BE2C (cell line): ENCODE measurements around the gene RESP18.
A peak's percentile ranks its signal among the peaks of the same experiment; 100 is the strongest.

Experiments
- DNase-seq: peaks from one replicate; pipeline ENCODE4 v3.0.0-alpha.2; 2020
- H3K27me3 ChIP-seq: fragments of 250-450 bp; sonication (Bioruptor Pico); 2 replicates; pipeline ENCODE4 v1.5.1; 2020; ENCODE audit warnings: mild to moderate bottlenecking
- H3K36me3 ChIP-seq: fragments of 250-450 bp; sonication (Bioruptor Pico); 2 replicates; pipeline ENCODE4 v1.5.1; 2020; ENCODE audit warnings: mild to moderate bottlenecking
- H3K4me1 ChIP-seq: fragments of 250-450 bp; sonication (Bioruptor Pico); 2 replicates; pipeline ENCODE4 v1.5.1; 2020
- H3K4me3 ChIP-seq: 2 replicates; pipeline ENCODE4 v1.5.1; 2011; ENCODE audit warnings: low read depth, low read length
- H3K9me3 ChIP-seq: fragments of 250-450 bp; sonication (Bioruptor Pico); 2 replicates; pipeline ENCODE4 v1.5.1; 2020
- TF ChIP-seq, protein P1 (sequence below): IDR thresholded peaks from 2 replicates; pipeline ENCODE4 v1.5.1; 2012; ENCODE audit warnings: mild to moderate bottlenecking, low read depth, low read length

Gene RESP18

DNA sequence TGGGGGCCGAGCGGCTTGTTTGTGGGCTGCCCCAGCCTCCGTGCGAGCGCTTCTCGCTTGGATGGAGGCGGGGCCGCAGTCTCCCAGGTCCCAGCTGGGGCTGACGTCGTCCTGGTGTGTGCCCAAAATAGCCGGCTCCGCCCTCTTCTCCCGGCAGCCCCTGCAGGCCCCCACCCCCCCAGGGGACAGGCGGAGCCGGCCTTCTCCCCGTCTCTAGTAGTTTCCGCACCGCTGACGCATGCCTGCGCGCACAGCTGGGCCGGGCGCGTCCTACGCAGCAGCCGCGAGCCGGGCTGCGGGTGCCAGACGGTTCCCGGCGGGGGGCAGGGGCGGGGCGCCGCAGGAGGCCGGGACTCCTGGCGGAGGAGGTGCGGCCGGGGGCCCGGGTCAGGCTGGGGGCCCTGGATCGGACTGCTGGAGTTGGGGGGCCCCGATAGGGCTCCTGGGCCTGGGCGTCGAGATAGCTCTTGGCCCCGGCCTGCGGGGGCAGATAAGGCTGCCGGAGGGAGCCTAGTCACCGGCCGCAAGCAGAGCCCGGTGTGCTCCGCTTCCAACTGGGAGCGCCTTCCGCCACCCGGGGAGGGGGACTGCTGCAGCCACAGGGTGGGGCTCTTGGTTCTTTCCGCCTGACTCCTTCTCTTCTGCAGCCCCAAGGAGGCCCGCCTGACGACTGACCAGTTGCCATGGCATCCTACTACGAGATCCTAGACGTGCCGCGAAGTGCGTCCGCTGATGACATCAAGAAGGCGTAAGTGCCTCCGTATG is 53.2 kb downstream of the RESP18 start, which contains the start of gene DNAJB2:
Gene DNAJB2 (plus strand): TSS at position 216 of the 765 bp plus-strand sequence. CDS start 468 bp downstream, at position 684.
- no peaks in the 10 kb centered on the region for H3K36me3 ChIP-seq
- no peaks in the 10 kb centered on the region for H3K27me3 ChIP-seq
- peak; percentile 99 for DNase-seq
- peaks cover 11% of the 10 kb centered on the region for H3K4me1 ChIP-seq
- TF ChIP-seq, protein P1, sequence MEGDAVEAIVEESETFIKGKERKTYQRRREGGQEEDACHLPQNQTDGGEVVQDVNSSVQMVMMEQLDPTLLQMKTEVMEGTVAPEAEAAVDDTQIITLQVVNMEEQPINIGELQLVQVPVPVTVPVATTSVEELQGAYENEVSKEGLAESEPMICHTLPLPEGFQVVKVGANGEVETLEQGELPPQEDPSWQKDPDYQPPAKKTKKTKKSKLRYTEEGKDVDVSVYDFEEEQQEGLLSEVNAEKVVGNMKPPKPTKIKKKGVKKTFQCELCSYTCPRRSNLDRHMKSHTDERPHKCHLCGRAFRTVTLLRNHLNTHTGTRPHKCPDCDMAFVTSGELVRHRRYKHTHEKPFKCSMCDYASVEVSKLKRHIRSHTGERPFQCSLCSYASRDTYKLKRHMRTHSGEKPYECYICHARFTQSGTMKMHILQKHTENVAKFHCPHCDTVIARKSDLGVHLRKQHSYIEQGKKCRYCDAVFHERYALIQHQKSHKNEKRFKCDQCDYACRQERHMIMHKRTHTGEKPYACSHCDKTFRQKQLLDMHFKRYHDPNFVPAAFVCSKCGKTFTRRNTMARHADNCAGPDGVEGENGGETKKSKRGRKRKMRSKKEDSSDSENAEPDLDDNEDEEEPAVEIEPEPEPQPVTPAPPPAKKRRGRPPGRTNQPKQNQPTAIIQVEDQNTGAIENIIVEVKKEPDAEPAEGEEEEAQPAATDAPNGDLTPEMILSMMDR = no peak
- peak within 1 kb of the TSS; percentile 63 for H3K4me3 ChIP-seq
- no peaks in the 10 kb centered on the region for H3K9me3 ChIP-seq

DNA sequence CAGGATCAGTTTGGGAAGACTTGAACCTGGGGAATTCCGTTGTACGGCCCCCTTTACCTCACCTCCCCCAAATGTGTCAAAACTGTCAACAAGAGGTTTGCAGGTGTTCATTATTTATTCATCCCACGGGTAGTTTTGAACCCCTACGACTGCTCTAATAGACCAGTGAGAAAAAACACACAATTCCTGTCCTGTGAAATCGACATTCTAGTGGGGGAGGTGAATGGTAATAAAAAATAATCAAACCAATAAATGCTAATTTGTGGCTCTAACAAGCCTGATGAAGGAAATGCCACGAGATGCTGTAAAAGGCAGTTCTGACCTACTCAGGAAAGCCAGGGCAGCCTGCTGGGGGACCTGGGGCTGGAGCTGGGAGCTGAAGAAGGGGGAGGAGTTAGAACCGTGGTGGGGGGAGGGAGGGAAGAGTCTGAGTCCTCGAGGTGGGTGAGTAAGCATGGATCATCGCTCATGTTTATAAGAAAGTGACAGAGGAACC is 53.8 kb downstream of the RESP18 start:
- Histone ChIP-seq H3K9me3 (no peaks in the 10 kb centered on the region), H3K4me1 (peaks cover 11% of the 10 kb centered on the region), H3K27me3 (no peaks in the 10 kb centered on the region), H3K36me3 (no peaks in the 10 kb centered on the region), H3K4me3 (peak overlapping the region; percentile 42)
- DNase-seq = no peak
- TF ChIP-seq, protein P1 = no peak

DNA sequence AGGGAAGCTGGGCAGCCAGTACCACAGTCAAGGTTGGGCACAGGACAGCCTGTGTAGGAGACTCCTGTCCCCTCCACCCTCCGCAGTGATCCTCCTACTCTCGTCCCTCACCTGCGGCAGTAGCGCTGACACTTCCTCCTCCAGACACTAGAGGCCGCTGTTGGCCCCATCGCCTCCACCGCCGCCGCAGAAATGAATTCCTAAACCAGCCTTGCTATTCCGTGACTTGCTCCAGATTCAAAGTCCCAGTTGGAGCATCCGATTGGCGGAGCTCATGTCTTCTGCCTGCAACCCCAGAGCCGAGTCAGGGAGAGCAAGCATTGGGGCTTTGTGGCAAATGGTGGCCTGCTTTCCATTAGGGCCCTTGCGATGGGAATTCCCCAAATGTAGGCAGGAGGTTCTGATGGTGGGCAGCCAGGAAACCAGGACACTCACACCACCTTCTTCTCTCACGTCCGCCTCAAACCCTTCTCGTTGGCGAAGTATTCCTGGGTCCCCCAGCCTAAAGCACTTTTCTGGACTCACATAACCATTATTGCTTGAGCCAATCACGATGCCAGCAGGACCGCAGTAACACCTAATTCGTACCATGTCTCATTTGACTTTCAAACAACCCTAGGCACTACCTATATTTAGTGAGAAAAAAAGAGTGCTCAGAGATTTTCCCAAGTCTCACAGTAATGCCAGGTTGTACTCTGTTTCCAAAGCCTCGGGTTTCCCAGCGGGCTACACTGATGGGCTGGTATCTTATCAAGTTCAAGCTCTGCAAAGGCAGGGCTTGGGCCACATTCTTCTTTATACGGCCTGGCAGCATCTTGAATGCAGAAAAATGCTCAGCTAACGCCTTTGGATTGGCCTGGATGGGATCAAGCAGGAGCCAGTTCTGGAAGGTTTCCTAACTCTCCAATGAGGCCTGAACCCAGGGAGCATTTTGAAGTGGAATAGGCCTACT is 54.6 kb downstream of the RESP18 start:
- no peaks in the 10 kb centered on the region for H3K9me3 ChIP-seq
- peaks cover 11% of the 10 kb centered on the region for H3K4me1 ChIP-seq
- DNase-seq = peak; percentile 77
- TF ChIP-seq, protein P1 = peak; percentile 93
- H3K4me3 ChIP-seq = peak overlapping the region; percentile 41
- H3K36me3 ChIP-seq = no peaks in the 10 kb centered on the region
- H3K27me3 ChIP-seq = no peaks in the 10 kb centered on the region
